Activated T-helper 1 cell treated with anti-CD3 and anti-CD28 coated beads, Interleukin-2, amount 50 U/mL, for 16 hours (primary cell): ENCODE data around the gene PFDN1.

Experiments used
- DNase-seq, 2 donors: peaks; one replicate each; pipeline ENCODE4 v3.0.0-alpha.2; 2020; ENCODE audit warnings: low read depth in 1 of 2, low spot score in 1 of 2

Gene PFDN1

GRCh38 chr5:140298183-140298601, 4.7 kb downstream of the PFDN1 start:
- DNase-seq, result no peak

GRCh38 chr5:140297283-140297682, 5.6 kb downstream of the PFDN1 start:
- DNase-seq, result no peak

- no peak for DNase-seq
Observed at GRCh38 chr5:140296289-140296688, 6.6 kb downstream of the PFDN1 start.

- no peak for DNase-seq
Observed at GRCh38 chr5:140295414-140295813, 7.5 kb downstream of the PFDN1 start.

GRCh38 chr5:140294753-140295152, 8.1 kb downstream of the PFDN1 start:
- no peak for DNase-seq

GRCh38 chr5:140293849-140294100, 9.1 kb downstream of the PFDN1 start:
- DNase-seq, result no peak

GRCh38 chr5:140293091-140293848, 9.6 kb downstream of the PFDN1 start:
- no peak for DNase-seq

GRCh38 chr5:140292212-140293036, 10.5 kb downstream of the PFDN1 start:
- no peak for DNase-seq

GRCh38 chr5:140287801-140288521, 14.9 kb downstream of the PFDN1 start:
- no peak for DNase-seq

- no peak for DNase-seq
Observed at GRCh38 chr5:140286424-140286823, 16.5 kb downstream of the PFDN1 start.

GRCh38 chr5:140284013-140284412, 18.9 kb downstream of the PFDN1 start:
- no peak for DNase-seq

- DNase-seq, result no peak
Observed at GRCh38 chr5:140282266-140282665, 20.6 kb downstream of the PFDN1 start.

- DNase-seq, result no peak
Observed at GRCh38 chr5:140275837-140276236, 27.1 kb downstream of the PFDN1 start.

GRCh38 chr5:140273401-140273877, 29.5 kb downstream of the PFDN1 start:
- DNase-seq, result no peak

GRCh38 chr5:140270008-140270407, 32.9 kb downstream of the PFDN1 start:
- DNase-seq, result no peak

GRCh38 chr5:140267559-140268018, 35.3 kb downstream of the PFDN1 start:
- no peak for DNase-seq

GRCh38 chr5:140267201-140267540, 35.7 kb downstream of the PFDN1 start:
- DNase-seq, result no peak

- DNase-seq, result no peak
Observed at GRCh38 chr5:140266471-140267200, 36.3 kb downstream of the PFDN1 start.

GRCh38 chr5:140265845-140266244, 37.1 kb downstream of the PFDN1 start:
- no peak for DNase-seq

GRCh38 chr5:140262839-140263238, 40.1 kb downstream of the PFDN1 start:
- DNase-seq, result no peak

GRCh38 chr5:140262221-140262620, 40.7 kb downstream of the PFDN1 start:
- no peak for DNase-seq
